CD4-positive, alpha-beta T cell treated with Interferon alpha-2 for 1 hour (primary cell): ENCODE measurements around the gene SART3.
"Not testable (repeated sequence)": the region's sequence is repeated elsewhere in the genome, so short reads cannot be mapped to it uniquely, and the experiment has no call there.

Experiments
- DNase-seq, 2 donors: peaks; one replicate each; pipeline ENCODE4 v3.0.0-alpha.2; 2020 to 2022

The SART3 gene

DNA sequence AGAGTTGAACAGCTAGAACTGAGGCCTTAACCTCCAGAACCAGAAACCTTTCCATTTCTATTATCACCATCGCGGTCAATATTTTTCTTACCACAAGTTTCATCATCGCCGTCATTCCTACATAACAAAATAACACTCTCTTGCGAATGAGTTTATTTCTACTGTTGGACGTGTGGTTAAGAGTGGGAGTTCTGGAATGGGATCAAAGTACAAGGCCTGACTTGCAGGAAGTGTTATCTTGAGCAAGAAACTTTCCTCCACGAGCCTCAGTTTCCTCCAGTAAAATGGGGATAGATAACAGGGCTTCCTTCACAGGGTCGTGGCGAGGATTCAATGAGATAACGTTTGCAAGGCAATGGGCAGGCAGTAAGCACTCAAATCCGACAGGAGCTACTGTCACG lies 652 bp downstream of the SART3 start:
- DNase-seq = no peak

DNA sequence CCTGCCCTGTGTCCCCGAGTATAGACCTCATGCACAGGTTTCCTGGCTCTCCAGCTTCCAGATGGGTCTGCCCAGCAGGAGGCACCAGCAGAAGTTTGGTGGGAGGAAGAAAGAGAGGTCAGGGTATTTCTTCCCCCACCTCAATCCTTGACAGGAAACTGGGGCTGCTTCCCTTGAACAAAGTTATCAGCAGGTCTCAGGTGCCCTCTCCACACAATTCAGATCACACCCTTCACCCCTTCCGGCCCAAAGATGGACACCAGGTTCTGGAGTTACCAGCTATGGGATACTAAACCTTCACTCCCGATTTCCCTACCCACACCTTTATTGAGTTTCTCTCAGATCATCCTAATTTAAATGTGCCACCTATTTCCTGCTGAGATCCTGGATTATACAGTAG lies 1.2 kb downstream of the SART3 start:
- no peak for DNase-seq

DNA sequence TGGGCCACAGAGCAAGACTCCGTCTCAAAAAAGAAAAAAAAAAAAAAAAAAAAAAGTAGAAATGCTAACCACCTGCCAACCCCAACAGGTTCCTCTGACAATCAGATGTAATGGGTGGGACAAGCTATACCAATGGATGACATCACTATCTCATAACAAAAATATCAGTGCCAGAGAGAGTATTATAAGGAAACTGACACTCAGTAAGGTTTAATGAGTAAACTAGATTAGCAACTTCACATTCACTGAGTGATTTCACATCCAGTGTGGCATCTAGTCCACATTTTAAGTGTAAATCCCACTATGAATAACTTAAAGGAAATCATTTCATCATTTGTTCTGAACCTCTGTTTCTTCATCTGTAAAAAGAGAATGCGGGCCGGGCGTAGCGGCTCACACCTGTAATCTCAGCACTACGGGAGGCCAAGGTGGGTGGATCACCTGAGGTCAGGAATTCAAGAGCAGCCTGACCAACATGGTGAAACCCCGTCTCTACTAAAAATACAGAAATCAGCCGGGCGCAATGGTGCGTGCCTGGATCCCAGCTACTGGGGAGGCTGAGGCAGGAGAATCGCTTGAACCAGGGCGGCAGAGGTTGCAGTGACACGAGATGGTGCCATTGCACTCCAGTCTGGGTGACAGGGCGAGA lies 1.8 kb downstream of the SART3 start:
- DNase-seq = no peak

DNA sequence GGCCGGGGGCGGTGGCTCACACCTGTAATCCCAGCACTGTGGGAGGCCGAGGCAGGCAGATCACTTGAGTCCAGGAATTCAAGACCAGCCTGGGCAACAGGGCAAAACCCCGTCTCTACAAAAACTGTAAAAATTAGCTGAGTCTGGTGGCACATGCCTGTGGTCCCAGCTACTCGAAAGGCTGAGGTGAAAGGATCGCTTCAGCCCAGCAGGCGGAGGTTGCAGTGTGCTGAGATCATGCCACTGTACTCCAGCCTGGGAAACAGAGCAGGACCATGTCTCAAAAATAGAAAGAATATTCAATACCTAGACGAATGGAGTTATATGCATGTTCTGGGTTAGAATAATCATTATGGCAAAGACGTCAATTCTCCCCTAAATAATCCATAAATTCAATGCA lies 5.6 kb downstream of the SART3 start:
- not testable (repeated sequence) for DNase-seq

DNA sequence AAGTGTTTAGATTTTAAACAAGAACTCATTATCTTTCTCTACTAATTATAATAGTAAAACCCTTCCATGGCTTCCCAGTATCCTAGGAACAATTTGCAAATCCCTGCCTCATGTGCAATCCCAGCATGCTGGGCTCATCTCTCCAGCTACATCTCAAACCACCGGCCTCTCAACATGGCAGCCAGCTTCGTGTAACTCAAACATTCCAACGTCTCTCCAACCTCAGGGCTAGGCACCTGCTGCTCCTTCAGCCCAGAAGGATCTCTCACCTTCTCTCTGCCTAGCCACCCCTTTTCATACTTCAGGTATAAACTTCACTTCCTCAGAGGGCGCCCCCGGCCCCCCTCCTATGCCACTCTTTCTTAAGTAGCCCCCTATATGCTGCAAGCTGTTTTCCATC lies 7.2 kb downstream of the SART3 start:
- no peak for DNase-seq

DNA sequence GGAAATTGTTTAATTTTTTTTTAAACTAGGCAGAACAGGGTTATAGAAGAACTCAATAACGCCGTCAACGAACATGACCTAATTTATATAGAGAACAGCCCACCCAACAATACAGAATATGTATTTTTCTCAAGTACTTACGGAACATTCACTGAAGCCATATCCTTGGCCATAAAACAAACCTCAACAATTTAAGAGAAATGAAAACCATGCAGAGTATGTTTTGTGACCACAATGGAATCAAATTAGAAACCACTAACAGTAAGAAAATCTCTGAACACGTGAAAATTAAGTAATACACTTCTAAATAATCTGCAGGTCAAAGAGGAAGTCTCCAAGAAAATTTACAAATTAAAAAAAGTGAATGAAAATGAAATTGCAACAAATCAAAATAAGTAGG lies 9.4 kb downstream of the SART3 start:
- DNase-seq = no peak

DNA sequence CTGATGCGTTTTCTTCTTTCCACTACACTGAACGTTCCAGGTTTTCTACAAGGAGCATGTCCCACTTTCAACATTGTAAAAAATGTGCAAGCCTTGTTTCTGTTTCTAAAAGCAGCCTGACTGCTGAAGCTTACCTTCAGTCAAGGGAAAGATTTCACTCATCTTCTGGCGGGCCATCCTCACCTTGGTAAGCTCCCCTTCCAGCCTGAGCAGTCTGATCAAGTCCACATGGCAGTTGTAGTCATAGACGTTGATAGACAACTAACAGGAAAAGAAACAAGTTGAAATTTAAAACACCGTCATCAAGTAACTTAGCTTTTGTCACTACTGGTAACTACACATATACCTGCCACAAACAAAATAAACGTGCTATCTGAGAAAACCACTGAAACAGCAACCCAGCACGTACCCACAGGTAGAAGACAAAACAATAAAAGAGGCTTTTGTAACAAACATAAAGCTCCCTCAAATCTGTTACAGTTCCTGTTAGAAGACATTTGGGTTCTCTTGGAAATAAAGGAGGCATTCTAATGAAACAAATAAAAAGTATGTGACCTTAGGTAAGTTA lies 11.9 kb downstream of the SART3 start:
- no peak for DNase-seq

DNA sequence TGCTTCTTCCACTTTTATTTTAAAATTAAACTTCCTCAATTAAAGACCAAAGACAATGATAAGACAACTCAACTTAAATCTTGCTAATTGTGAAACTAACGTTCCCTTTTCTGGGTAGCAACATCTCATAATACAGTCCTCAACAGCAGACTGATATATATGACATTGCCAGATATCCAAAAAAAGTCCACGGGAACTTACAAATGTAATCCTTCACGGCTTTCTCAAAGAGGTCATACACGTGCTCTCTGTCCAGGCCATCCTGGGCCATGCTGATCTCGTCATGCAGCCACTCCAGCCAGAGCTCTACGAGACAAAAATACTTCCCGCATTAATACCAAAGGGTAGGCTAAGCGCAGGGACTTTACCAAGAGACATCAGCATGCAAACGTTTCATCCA lies 13.3 kb downstream of the SART3 start:
- no peak for DNase-seq

DNA sequence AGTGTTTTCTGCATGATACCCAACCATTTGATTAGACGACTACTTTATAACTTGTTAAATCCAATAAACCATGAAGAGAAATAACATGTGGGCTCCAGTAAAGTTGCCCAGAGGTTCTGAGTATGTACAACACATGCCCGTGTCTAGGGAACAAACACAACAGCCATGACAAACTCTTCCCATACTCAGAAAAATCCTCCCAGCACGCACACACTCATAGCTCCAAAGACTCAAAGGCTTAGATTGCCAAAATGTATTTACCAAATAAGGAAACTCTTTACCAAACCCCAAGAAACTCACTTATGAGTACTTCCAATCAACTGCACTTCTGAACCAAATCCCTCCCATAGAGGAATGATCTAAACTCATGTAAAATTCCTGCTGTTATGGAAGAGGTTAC lies 17.3 kb downstream of the SART3 start:
- DNase-seq = no peak

DNA sequence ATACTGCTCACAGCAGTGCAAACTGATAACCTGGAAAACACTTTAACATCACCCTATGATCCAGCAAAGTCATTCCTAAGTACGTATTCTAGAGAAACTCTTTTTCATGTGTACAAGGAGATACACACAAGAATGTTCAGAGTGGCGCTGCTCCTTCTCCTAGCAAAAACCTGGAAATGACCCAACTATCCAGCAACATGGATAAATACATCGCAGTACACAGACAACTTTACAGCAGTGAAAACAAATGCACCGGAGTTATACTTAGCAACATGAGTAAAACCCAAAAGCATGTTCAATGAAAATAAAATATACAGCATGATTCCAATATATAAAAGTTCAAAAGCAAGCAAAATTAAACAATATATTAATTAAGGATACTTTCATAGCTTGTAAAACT lies 18.7 kb downstream of the SART3 start:
- DNase-seq = no peak

DNA sequence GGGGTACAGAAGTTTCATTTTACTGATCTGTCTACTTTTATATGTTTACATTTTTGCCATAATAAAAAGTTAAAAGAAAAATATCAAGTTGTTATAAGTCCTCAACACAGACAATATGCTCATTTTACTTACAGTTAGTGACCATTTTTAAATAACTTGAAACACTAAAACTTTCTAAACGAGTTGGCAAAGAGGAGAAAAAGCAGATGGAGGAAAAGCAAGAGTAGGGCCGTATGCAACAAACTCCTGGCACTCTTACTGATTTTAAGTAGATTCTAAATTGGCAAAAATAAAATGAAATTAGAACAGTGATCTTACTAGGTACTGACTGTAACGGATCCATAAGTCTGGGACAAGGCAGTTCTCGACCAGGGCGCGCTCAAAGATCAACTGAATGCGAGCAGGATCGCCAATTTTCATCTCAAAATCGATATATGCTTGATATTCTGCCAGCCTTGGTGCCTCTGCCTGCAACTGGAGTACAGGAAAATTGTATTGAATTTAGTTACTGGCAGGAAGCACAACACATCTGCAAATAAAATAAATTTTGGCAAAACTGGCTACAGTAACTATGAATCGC lies 22.3 kb downstream of the SART3 start:
- no peak for DNase-seq

DNA sequence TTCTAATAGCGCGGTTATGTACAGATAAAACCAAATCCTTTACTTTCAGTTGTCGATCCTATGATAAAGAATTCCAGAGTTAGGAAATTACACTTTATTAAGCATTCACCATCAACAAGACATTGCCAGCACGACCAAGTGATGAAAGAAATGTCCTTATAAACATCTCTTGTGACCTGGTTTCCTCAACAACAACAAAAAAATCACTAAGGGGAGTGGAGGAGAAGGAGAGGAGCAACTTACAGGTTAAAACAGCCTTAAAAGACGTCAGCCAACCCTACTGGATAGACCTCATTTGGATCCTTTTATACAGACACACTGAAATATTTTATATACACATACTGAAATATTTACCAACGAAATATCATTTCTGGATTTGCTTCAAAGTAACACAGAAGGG lies 22.8 kb downstream of the SART3 start:
- DNase-seq = no peak

DNA sequence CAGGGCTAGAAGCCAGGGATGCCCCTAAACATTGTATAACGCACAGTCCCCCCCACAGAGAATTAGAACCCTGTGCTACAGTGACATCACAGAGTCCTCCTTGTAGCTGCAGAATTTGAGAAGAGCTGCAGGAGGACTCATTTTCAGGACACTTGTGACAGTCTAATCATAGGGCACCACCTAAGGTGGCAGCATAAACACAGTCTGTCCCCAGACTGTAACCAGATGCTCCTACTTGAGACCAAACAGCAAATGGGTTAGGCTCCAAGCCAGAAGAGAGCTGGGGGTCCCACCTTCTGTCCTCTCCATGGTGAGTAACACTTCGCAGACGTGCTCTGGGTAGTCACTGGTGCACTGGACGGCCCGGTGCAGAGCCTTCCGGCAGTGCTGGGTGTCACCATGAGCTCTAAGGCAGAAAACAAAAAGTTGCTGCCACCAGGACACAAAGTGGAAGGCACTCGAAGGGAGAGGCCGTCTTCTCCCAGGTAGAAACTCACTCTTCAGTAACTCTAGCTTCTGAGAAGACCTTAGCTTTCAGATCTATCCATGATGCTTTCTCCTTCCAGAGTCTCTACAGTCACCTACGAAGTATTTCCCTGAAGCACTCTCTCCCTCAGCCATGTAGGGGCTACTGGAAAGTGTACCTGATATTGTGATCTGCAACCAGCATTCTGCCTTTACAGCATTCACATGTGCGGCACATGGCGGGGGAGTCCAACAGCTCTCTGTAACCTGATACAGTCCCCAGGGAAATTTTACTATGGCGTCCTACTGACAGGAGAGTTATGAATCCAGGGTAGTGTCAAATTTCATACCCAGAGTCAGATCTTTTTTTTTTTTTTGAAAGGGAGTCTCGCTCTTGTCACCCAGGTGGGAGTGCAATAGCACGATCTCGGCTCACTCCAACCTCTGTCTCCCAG lies 28.8 kb downstream of the SART3 start:
- no peak for DNase-seq

DNA sequence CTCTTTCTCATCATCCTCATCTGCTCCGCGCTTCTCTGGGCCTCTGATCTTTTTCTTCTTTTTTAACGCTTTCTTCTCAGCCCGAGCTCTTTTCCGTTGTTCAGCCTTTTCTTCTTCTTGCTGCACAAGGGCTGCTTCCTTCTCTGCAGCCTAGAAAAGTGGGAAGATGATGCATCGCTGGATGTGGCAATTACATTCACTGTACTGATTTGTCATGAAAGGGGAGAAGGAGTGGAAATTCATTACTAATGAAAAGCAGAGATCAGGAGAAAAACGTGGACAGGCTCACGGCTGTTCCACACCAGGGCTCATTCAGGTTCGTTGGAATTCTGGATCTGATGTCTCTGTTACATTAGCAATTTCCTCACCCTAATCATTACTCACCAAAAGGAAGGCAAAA lies 30.8 kb downstream of the SART3 start:
- no peak for DNase-seq

DNA sequence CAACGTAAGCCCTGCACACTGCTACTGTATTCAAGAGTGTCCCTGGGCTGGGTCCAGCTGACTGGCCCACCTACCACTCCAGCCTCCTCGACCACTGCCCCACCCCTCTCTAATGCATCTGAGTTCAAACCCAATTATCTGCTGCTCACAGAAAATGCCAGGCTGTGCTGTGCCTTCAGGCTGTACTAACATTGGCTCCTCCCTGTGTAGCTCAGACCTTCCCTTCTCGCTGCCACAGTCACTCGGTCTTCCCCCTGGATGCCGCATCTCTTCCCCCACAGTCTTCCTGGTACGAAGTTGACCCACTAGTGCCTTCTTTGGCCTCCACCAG lies 33.8 kb downstream of the SART3 start:
- no peak for DNase-seq

DNA sequence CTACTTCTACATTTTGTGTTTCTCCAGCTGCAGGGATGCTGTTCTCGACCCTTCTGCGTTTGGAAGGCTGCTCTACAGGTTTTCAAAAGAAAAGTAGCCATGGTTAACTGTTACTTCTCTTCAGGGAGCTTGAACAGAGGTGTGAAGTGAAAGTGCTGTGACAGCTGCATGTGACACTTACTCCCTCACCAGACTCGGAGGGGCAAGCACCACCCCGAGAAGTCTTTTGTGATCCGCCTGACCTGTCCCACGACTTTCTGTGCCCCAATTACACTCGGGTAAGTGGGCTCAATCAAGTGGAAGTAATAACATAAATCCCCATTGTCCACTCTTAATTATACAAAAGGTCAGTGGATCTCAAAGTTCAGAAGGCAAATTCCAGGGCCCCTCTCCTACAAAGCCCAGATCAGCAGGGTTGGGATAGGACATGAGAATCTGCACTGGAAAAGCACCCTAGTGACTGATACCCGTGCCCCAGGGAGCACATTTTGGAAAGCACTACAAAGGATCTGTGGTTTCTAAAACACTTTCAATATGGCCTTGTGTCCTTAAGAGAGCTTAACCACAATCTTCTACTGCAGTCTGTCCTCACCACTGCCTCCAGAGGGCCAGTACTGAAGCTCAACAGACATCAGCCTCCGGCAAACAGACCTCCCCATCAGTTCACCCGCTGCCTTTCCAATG lies 34.3 kb downstream of the SART3 start:
- no peak for DNase-seq

DNA sequence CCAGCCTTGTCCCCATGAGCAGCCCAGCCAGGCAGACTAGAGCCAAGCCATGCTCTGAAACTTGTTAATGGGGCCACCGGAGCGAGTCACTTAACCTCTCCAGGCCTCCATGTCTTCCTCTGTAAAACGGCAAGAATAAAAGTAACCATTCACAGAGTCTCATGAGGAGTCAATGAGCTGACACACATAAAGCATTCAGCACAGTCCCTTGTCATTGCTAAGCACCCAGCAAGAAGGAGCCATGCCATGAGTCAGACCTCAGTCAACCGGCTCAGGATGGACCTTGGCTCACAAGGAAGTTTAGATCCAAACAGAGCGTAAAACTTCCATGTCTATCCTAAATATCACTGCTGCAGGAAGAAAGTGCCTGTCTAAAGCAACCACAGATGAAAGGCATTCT lies 35.3 kb downstream of the SART3 start:
- DNase-seq = no peak

DNA sequence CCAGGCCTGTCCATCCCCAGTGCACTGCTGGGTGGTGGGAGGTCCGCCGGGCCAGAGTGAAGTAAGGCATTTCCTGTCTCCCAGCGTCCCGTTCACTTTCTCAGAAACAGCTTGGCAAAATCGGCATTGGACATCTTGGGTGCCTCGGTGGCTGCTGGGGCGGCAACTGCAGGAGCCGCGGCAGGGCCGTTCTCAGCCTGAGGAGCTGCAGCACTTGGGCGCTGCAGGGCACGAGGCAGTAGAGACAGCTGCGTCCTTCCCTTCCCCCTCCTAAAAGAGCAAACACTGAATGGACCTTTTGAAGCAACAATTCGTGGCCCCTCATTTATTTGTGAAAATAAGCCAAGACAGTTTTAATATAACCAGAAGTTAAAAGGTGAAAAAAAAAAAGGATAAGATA lies 37.6 kb downstream of the SART3 start:
- no peak for DNase-seq

DNA sequence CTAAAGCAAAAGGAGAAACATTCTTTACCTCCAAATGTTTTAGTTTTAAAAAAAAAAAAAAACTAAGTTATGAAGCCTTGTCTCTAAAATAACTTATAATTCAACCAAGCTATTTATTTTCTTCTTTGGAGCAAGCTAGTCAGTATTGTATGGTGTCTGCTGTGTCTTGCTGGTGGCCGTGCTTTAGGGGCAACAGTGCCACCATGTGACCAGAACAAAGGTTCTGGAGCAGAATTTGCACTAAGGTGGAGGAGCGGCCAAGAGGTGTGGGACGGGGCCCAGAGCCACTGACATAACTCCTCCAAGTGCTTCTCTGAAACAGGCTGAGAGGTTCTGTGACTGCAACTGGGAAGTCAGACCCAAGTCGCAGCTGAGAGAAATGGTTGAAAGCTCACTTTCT lies 41.4 kb downstream of the SART3 start:
- DNase-seq = peak in 1 of 2 donors; percentile 8

DNA sequence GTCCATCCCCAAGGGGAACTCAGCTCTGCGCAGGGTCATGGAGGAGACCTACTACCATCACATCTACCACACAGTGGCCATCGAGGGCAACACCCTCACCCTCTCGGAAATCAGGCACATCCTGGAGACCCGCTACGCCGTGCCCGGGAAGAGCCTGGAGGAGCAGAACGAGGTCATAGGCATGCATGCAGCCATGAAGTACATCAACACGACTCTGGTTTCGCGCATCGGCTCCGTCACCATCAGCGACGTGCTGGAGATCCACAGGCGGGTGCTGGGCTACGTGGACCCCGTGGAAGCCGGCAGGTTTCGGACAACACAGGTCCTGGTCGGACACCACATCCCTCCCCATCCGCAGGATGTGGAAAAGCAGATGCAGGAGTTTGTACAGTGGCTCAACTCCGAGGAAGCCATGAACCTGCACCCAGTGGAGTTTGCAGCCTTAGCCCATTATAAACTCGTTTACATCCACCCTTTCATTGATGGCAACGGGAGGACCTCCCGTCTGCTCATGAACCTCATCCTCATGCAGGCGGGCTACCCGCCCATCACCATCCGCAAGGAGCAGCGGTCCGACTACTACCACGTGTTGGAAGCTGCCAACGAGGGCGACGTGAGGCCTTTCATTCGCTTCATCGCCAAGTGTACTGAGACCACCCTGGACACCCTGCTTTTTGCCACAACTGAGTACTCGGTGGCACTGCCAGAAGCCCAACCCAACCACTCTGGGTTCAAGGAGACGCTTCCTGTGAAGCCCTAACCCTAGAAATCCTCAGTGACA lies 42.1 kb downstream of the SART3 start:
- DNase-seq = no peak

DNA sequence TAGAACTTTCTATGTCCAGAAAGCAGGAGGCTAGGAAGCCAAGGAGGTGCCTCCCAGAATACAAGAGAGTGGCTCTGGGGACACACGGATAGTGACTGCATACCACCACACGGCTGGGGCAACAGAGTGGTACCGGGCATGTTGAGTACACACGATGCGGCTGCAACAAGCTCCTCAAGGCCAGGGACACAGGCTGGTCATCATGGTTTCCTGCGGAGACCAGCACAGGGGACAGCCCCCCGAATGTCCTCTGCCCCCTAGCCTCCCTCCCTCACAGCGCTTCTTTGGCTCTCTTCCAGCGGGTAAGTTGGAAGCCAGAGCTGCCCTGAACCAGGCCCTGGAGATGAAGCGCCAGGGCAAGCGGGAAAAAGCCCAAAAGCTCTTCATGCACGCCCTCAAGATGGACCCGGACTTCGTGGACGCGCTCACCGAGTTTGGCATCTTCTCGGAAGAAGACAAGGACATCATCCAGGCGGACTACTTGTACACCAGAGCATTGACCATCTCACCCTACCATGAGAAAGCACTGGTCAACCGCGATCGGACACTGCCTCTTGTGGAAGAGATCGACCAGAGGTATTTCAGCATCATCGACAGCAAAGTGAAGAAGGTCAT lies 42.8 kb downstream of the SART3 start:
- no peak for DNase-seq
